NCI-H69 (cell line): ENCODE measurements around the gene CHST8.
"Not testable (repeated sequence)": the region's sequence is repeated elsewhere in the genome, so short reads cannot be mapped to it uniquely, and the experiment has no call there.

Source experiments
- DNase-seq: peaks from one replicate; lab custom pipeline; 2025; lab: John Stamatoyannopoulos, UW

Gene CHST8

GRCh38 chr19:33812388-33813330 is 190.9 kb downstream of the CHST8 start:
- no peak for DNase-seq

- DNase-seq: no peak
These were observed 191.8 kb downstream of the CHST8 start for GRCh38 chr19:33813391-33814101.

- DNase-seq: no peak
These were observed 192.7 kb downstream of the CHST8 start for GRCh38 chr19:33814181-33815165.

GRCh38 chr19:33815380-33816340 is 193.9 kb downstream of the CHST8 start:
- DNase-seq: no peak

GRCh38 chr19:33818411-33818810 is 196.7 kb downstream of the CHST8 start:
- DNase-seq: no peak

GRCh38 chr19:33819078-33819477 is 197.3 kb downstream of the CHST8 start:
- not testable (repeated sequence) for DNase-seq

- DNase-seq: no peak
These were observed 197.7 kb downstream of the CHST8 start for GRCh38 chr19:33819506-33819879.

- peak; percentile 83 for DNase-seq
These were observed 198.4 kb downstream of the CHST8 start for GRCh38 chr19:33819880-33820781.

GRCh38 chr19:33821871-33822270 is 200.1 kb downstream of the CHST8 start:
- DNase-seq: no peak
